GM21423 (cell line): ENCODE data around the gene RC3H1.

Source experiments
- ATAC-seq: cut with Tn5 transposase; IDR thresholded peaks from one replicate; pipeline ENCODE4 v1.9.1; 2021; ENCODE audit warnings: mild to moderate bottlenecking, moderate library complexity; ENCODE audit not compliant: unreplicated experiment

The RC3H1 gene

GRCh38 chr1:173889885-173890284 lies 132.3 kb downstream of the RC3H1 start:
- ATAC-seq = no peak

GRCh38 chr1:173888749-173889148 lies 133.4 kb downstream of the RC3H1 start:
- ATAC-seq = no peak

GRCh38 chr1:173887627-173888026 lies 134.5 kb downstream of the RC3H1 start:
- ATAC-seq = no peak

- ATAC-seq = no peak
Measured at GRCh38 chr1:173886746-173887611, 135.2 kb downstream of the RC3H1 start.

GRCh38 chr1:173884701-173885100 lies 137.5 kb downstream of the RC3H1 start:
- ATAC-seq = no peak
